Upper lobe of left lung (tissue), 4 donors: ENCODE data around the gene KCNH8.

Experiments used
- CTCF ChIP-seq, 6 experiments: fragments of 450-650 bp in 4 of 6; fragments of 200-600 bp in 2 of 6; sonication (generic) in 2 of 6; IDR thresholded peaks; one replicate each; pipeline ENCODE4 v1.5.1; 2016 to 2019; ENCODE audit warnings: antibody characterized with exemption in 6 of 6
- POLR2AphosphoS5 ChIP-seq, 2 donors: sonication (generic); formaldehyde crosslinking; IDR thresholded peaks; one replicate each; pipeline ENCODE4 v1.5.1; 2017; ENCODE audit warnings: antibody characterized with exemption in 2 of 2

- TF ChIP-seq POLR2AphosphoS5 (IDR thresholded peaks at IDR 0.05) (no peak), CTCF (IDR thresholded peaks at IDR 0.05) (no peak)
Measured at GRCh38 chr3:19190602-19191001, 42.3 kb downstream of the KCNH8 start.
